ENCODE results near the gene B3GNT4.

B3GNT4 gene

DNA sequence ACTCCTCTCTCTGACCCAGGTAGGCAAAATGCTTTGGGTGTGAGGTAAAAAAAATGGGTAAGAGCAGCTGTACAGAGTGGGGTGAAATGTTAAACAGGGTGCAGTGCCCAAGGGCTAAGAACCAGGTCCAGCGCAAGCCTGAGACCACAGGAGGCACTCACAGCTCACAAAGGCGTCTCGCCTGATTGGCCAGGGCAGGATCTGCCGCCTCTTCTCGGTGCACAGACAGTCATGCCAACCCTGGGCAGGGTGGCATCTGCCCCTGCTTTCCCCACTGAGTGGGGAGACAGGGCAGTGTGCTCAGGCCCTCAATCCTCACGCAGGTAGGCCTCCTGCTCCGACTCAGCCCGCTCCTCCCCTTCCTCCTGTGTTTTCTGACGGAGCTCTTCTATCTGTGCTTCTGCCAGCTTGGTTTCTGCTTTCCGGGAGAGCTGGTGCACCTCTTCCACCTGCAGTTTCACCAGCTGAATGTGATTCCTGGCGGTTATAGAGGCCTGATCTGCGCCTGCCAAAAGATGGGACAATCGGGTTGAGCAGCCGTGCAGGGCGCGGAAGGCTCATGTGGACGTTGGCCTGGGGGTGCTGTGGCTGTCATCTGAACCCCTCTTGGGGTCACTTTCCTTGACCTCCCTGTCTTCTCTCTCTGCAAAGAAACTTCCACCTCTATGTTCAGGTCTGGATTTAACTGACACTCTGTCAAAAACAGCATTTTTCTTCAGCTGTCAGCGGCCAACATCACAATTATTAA, 4.7 kb downstream of the B3GNT4 start:
- no peak for DNase-seq (ENCODE audit: low read depth, low spot score)
- TF ChIP-seq, protein P1, sequence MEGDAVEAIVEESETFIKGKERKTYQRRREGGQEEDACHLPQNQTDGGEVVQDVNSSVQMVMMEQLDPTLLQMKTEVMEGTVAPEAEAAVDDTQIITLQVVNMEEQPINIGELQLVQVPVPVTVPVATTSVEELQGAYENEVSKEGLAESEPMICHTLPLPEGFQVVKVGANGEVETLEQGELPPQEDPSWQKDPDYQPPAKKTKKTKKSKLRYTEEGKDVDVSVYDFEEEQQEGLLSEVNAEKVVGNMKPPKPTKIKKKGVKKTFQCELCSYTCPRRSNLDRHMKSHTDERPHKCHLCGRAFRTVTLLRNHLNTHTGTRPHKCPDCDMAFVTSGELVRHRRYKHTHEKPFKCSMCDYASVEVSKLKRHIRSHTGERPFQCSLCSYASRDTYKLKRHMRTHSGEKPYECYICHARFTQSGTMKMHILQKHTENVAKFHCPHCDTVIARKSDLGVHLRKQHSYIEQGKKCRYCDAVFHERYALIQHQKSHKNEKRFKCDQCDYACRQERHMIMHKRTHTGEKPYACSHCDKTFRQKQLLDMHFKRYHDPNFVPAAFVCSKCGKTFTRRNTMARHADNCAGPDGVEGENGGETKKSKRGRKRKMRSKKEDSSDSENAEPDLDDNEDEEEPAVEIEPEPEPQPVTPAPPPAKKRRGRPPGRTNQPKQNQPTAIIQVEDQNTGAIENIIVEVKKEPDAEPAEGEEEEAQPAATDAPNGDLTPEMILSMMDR (IDR thresholded peaks at IDR 0.05; ENCODE audit: low read depth, low read length), result no peak
- in situ Hi-C loops (cut with HindIII; ENCODE audit: low sequenced_read_pairs), result no loop called here
- no peak overlapping the region for H3K4me3 ChIP-seq (ENCODE audit: low read depth, low read length)

DNA sequence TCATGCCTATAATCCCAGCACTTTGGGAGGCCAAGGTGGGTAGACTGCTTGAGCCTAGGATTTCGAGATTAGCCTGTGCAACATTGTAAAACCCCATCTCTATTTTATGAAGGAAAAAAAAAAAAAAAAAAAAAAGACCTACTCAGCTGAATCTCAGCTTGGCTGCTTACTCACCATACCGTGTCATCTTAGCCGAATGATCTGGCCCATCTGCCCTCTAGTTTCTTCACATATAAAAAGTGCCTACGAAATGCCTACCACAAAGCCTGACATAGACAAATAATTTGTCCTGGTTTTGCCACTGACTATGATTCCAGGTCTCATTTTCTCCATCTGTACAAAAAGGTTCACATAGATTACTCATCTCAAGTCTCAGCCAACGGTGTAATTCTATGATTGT, 12.3 kb downstream of the B3GNT4 start:
- DNase-seq (ENCODE audit: low read depth, low spot score), result no peak
- in situ Hi-C loops (cut with HindIII; ENCODE audit: low sequenced_read_pairs), result no loop called here
- no peak overlapping the region for H3K4me3 ChIP-seq (ENCODE audit: low read depth, low read length)
- TF ChIP-seq, protein P1 (IDR thresholded peaks at IDR 0.05; ENCODE audit: low read depth, low read length), result no peak

DNA sequence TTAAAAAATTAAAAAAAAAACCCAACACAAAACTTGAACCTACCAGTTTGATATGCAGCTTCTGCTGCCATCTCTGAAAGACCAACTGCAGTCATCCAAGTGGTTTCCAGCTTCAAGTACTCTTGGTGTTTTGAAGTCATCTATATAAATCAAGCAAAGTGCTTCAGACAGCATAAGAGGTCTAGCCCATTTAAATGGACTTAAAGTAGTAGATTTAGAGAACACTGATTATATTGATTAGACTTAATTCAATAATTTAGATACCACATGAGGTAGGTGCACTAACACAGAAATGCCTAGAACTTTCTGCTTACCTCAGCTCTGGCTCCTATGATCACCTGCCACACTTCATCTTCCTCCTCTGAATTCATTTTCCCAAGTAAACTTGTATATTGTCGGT, 12.9 kb downstream of the B3GNT4 start:
- DNase-seq (ENCODE audit: low read depth, low spot score), result no peak
- in situ Hi-C loops (cut with HindIII; ENCODE audit: low sequenced_read_pairs), result no loop called here
- TF ChIP-seq, protein P1 (IDR thresholded peaks at IDR 0.05; ENCODE audit: low read depth, low read length), result no peak
- no peak overlapping the region for H3K4me3 ChIP-seq (ENCODE audit: low read depth, low read length)

DNA sequence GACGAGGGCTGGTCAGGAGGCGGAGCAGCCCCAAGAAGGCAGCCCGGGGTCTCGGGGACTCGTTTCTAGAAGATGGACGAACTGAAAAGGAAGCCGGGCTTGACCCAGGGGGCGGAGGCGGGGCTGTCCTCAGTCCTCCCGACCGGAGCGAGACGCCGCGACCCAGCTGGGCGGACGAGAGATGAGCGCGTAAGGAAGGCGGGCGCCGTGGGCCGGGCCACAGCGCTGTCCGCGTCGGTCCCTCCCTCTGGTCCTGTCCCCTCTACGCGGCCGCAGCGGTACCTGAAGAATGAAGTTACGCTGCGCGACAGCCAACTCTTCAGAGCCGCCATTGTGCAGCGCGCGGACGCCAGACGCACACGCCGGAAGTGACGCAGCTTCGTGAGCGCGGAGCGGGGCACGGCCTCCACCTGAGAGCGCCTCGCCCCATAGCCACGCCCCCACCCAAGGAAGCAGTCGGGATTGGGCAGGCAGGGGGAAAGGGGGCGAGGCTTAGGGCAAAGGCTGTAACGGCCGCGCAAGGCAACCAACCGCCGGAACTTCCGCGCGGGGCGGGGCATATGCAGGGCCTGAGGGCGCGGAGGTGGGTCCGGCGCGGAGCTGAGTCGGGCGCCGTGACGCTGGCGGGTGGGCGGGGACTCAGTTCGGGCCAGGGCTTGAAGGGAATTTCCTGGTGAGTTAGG, 22.3 kb downstream of the B3GNT4 start, which contains the start of gene DIABLO:
Gene DIABLO, minus strand, starts transcription at position 370 of the 683 bp plus-strand sequence. Its CDS starts 38 bp downstream, at position 332.
- TF ChIP-seq, protein P1 (IDR thresholded peaks at IDR 0.05; ENCODE audit: low read depth, low read length), result no peak
- peak; percentile 100 for DNase-seq (ENCODE audit: low read depth, low spot score)
- peak within 1 kb of the TSS; percentile 86 for H3K4me3 ChIP-seq (ENCODE audit: low read depth, low read length)
- in situ Hi-C loops (cut with HindIII; ENCODE audit: low sequenced_read_pairs), result no loop called here

DNA sequence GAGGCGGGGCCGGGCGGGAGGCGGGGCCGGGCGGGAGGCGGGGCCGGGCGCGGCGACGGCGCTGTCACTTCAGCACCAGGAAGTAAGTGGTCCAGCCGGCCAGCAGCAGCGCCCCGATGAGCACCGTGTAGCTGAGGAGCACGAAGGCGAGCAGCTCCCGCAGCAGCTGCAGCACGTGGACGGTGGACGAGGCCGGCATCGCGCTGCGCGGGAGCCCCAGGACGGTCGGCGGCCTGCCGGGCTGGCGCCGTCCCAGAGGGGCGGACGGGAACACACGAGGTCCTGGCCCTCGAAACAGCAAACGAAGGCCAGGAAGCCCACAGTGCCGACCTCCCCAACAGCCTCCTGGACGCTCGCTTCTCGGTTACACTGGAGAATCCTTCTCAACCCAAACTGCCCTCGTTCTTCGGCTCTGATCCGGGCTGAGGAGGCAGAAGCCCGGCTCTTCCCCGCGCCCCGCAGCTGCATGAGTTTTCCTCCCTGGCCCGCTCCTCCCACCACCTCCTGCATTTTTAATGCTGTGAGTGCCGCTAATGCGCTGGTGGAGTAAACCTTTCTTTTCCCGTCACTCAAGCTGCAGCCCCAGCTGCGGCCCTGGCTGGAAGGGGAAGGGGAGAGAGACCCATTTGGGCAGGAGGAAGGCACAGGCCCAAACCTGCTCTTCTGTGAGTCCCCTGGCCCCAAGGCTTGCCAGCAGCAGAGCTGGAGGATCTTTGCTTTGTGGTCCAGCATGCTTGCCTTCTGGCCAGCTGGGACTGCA, 23.0 kb downstream of the B3GNT4 start:
- in situ Hi-C loops (cut with HindIII; ENCODE audit: low sequenced_read_pairs), result no loop called here

DNA sequence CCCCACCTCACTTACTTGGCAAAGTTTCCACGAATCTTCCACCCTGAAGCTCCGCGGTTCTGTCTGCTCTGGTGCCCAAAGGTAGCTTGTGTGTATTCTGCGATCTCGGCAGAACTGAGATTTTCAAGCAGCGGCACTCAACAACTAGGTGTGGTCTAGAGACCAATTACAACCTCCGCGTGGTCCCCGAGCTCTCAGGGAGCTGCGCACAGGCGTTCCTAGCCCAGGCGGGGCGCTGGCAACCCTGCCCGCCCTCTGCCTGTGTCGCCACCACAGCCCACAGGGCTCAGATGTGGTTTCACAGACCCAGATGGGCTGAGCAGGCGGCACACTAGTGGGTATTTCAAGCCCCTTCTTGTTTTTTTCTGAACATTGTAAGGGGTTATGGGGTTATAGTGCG, 23.8 kb downstream of the B3GNT4 start:
- DNase-seq (ENCODE audit: low read depth, low spot score), result no peak
- H3K4me3 ChIP-seq (ENCODE audit: low read depth, low read length), result no peak overlapping the region
- TF ChIP-seq, protein P1 (IDR thresholded peaks at IDR 0.05; ENCODE audit: low read depth, low read length), result no peak
- in situ Hi-C loops (cut with HindIII; ENCODE audit: low sequenced_read_pairs), result no loop called here

More for the DNA sequence above, 23.0 kb downstream of the B3GNT4 start:
- DNase-seq (ENCODE audit: low read depth, low spot score), result no peak
- peak overlapping the region; percentile 21 for H3K4me3 ChIP-seq (ENCODE audit: low read depth, low read length)
- TF ChIP-seq, protein P1 (IDR thresholded peaks at IDR 0.05; ENCODE audit: low read depth, low read length), result no peak

Measured in astrocyte of the spinal cord (primary cell).